RCC 7860 (cell line): ENCODE measurements around the gene C14orf39.
A peak's percentile ranks its signal among the peaks of the same experiment; 100 is the strongest.
"Not testable (repeated sequence)": the region's sequence is repeated elsewhere in the genome, so short reads cannot be mapped to it uniquely, and the experiment has no call there.

Source experiments
- DNase-seq: peaks from one replicate; pipeline ENCODE4 v3.0.0-alpha.2; 2015; ENCODE audit warnings: low spot score
- FAIRE-seq: peaks from 2 replicates; lab custom pipeline; 2012; peaks lifted over from hg19 to GRCh38; lab: Jason Lieb, UNC

Gene C14orf39

DNA sequence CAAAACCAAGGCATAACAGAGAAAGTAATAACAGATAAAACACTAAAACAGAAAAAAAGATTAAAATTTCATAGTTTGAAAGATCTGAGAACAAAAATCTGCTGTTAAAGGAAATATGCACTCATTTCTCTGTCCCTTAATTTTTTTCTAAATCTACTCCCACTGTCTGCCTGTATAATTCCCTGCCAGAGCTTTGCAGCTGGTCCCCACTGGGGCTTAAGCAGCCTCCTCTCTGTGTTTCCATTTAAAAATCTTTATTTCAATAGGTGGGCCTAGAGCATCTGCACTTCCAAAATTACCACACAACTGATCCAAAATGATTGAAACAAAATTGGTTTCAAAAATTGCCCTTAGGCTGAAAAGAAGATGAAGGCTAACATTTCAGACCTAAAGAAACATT, 16.7 kb upstream of the C14orf39 start:
- FAIRE-seq (no peak), DNase-seq (no peak)

DNA sequence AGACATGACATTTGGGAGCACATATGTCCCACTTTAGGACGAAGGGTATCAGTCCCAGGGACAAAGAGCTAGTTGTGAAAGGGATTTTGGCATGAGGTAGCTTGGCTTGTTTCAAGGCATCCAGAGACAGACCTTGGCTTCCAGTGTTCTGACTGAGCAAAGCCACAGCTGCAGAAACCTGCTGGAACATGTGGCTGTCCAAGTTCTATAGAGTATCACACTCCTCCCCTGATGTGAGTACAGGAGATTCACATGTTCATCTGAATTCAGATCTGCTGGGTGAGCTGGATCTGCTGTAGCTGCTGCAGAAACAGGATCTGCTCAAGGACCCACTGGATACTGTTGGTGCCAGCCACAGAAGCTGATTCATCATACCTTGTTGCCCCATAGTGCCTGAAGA, 10.1 kb upstream of the C14orf39 start:
- DNase-seq (no peak), FAIRE-seq (no peak)

DNA sequence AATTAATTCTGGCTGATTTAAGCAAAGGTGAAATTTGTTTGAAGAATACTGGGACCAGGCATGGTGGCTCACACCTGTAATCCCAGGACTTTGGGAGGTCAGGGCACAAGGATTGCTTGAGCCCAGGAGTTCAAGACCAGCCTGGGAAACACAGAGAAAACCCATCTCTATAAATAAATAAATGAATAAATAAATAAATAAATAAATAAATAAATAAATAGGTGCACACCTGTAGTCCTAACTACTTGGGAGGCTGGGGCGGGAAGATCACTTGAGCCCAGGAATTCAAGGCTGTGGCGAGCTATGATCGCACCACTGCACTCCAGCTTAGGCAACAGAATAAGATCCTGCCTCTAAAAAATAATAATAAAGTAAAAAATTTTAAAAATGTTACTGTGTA, 4.4 kb upstream of the C14orf39 start:
- DNase-seq: no peak
- FAIRE-seq: no peak

DNA sequence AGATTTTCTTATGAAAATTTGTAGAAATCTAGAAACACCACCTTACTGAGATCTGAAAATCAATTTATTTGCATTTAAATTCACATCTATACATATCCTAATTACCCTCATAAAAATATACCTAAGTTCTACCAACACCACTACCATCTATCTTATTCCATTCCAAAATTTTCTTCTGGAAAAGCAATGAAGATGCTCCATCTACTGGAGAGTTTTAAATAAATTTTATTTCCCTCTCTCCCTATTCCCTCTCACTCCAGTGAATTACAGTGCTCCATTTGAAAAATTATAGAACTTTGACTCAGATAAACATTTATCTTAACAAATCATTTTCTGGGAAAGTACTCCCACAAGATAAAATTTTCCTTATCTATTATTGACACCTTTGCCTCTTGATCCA, 2.3 kb upstream of the C14orf39 start:
- FAIRE-seq (no peak), DNase-seq (no peak)

DNA sequence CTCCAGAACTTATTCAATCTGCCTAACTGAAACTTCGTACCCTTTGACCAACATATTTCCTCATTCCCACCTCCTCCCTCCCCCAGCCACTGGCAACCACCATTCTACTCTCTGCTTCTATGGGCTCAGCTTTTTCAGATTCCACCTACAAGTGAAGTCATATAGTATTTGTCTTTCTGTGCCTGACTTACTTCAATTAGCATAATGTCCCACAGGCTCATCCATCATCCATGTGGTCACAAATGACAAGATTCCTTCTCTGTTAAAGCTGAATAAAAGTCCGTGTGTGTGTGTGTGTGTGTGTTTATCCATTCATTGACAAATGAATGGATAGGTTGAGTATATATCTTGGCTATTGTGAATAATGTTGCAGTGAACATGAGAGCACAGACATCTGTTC, 1.3 kb upstream of the C14orf39 start:
- DNase-seq (no peak), FAIRE-seq (no peak)

DNA sequence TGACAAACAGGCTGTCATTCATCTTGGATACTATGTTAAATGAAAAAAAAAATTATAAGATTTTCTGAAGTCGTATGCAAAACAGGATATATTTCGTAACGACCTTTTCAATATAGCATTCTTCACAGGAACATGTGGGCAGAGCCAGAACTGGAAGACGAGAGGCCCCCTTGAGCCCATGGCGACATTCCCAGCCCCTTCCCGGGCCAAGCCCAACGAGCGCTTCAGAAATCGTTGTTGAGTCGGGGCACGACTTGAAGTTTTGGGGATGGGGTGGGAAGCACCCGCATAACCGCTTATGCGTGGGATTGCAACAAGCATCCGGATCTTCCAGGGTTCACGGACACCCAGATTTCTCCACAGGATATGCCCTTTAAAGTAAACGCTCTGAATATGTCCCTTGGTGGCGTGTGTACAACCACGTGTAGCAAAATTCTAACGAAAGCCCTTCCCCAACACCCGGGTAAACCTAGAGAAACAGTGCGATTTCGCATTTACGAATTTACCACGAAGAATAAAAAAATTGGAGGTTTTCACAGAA, 736 bp downstream of the C14orf39 start:
- FAIRE-seq: no peak
- no peak for DNase-seq

DNA sequence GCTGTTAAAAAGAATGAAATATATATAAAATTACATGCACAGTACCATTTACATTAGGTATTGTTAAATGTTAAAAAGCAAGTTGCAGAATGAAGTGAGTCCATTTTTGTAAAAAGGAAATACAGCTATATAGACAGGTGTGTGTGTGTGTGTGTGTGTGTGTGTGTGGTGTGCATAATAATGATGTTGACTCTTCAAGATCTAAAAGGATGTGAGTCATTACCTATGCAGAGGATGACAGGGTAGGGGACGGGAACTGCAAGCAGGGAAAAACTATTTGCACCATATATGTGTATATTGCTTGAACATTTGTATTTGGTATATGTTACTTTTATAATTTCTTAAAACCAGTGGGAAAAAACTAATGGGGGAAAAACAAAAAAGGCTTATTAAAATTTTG, 3.1 kb downstream of the C14orf39 start:
- DNase-seq (no peak), FAIRE-seq (no peak)

DNA sequence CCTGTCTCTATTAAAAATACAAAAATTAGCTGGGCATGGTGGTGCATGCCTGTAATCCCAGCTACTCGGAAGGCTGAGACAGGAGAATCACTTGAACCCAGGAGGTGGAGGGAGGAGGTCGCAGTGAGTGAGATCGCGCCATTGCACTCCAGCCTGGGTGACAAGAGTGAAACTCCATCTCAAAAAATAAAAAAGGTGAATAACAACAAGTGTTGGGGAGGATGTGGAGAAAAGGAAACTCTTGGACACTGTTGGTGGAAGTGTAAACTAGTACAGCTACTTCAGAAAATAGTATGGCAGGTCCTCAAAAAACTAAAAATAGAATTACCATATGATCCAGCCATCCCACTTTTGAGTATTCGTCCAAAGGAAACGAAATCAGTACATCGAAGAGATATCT, 5.6 kb downstream of the C14orf39 start:
- not testable (repeated sequence) for FAIRE-seq, DNase-seq

DNA sequence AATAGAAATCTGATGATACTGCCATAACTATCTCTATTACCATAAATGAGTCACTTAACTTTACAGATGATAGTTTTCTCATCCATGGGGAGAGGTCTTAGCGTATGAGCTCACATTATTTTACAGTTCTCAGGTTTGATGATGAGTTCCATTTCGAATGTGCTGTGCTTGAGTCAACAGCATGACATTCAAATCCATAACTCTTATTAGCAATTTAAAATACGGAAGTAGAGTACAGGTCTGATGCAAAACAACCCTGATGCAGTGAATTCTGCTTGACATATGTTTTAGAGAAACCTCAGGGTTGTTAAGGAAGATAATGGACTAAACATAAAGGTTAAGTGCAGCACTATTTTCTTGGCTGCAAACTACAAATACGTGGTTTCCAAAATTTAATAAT, 30.0 kb downstream of the C14orf39 start:
- FAIRE-seq (no peak), DNase-seq (no peak)

DNA sequence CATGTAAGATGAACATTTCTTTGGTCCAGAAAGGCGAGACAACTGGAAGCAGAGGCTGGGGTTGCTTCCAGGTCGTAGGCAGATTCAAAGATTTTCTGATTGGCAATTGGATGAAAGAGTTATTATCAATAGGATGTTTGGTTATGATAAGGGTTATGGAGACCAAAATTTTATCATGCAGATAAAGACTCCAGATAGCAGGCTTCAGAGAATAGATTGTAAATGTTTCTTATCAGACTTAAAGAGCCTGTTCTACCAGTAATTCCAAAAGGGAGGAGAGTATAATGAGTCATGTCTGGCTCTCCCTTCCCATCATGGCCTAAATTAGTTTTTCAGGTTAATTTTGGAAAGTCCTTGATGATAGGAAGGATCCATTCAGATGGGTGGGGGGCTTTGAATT, 55.6 kb downstream of the C14orf39 start:
- FAIRE-seq: no peak
- no peak for DNase-seq

DNA sequence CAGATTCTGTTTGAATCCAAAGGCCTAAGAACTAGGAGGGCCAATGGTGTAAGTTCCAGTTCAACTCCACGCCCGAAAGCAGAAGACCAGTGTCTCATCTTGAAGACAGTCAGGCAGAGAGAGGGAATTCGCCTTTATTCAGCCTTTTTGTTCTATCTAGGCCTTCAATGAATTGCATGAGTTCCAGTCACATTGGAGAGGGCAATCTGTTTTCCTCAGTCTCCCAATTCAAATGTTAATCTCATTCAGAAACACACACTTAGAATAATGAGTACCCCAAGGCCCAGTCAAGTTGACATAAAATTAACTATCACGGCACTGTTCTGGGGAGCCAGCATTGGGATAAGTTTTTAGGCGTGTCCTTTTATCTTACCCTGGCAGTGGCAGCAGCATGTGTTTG, 65.8 kb downstream of the C14orf39 start:
- no peak for FAIRE-seq

DNA sequence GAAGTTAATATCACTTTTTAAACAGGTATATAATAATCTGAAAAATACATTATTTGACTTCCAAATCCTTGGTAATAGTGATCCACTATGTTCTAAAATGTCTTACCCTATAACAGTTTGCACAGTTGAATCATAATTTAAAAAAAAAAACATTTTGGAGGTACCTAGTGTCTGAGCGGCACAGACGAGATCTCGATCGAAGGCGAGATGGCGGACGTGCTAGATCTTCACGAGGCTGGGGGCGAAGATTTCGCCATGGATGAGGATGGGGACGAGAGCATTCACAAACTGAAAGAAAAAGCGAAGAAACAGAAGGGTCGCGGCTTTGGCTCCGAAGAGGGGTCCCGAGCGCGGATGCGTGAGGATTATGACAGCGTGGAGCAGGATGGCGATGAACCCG, 88.3 kb downstream of the C14orf39 start:
- not testable (repeated sequence) for DNase-seq
- peak; percentile 45 for FAIRE-seq

More for the DNA sequence above, 65.8 kb downstream of the C14orf39 start:
- no peak for DNase-seq

DNA sequence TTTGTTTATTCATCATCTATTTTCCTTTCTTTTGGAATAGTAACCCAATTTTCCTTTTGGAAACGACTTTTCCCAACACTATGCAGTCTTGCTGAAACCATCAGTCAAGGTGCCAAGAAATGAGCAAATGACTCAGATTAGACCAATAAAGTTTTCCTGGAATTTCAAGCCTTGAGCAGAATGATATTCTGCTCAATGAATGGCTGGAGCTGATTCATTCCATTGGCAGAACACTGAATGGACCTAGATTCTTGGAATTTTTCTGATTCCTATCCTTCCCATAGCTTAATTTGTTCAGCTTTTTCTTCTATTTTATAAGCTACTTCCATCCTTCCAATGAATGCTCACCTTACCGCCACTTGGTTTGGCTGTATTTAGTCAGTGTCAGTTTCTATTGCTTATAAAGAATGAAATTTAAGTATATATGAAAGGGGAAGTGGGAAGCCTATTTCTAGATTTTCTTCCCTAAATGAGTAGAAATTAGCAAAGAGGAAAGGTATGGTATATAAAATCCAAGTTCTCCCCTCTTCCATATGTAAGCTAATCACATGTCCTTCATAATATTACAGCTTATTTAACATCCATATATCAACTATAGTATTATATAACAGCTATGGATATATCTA, 89.0 kb downstream of the C14orf39 start:
- DNase-seq (no peak), FAIRE-seq (no peak)
